Measurements from ENCODE around the gene DUSP6. TPM values are rescaled to one million over a fixed set of nuclear protein-coding genes. Genes with fewer than 3 reads are reported as not detected.

DUSP6 gene
- total and polyA plus RNA-seq, 2 donors (not counting 1 experiment from before 2014, with no cell fraction given) = 3.2 to 42.2 TPM

- no CpG with 5 or more reads among the region's 2 CpGs for WGBS (ENCODE audit: insufficient coverage)
Measured at GRCh38 chr12:89364058-89364457, 11.8 kb upstream of the DUSP6 start.

GRCh38 chr12:89363582-89363981 lies 11.3 kb upstream of the DUSP6 start:
- no peaks in the 10 kb centered on the region for H3K4me1 ChIP-seq (ENCODE audit: control insufficient read depth in 2 of 2, insufficient read depth in 2 of 2, low read length in 2 of 2)
- Mint-ChIP-seq H3K27me3 (no peaks in the 10 kb centered on the region), H3K4me3 (no peak overlapping the region), H3K9me3 (ENCODE audit: insufficient read depth) (no peaks in the 10 kb centered on the region), H3K27ac (no peak overlapping the region), H3K4me1 (no peaks in the 10 kb centered on the region)
- CTCF ChIA-PET = no interaction called here
- ATAC-seq (ENCODE audit: low read depth) (no peak), DNase-seq (no peak)
- H2AFZ ChIP-seq (ENCODE audit: insufficient read depth, low read depth, low read length, poor library complexity, severe bottlenecking) = no peak overlapping the region
- H3K9me3 ChIP-seq (ENCODE audit: control extremely low read depth in 1 of 3, control insufficient read depth in 2 of 3, insufficient read depth in 1 of 3, low read length in 2 of 3) = no peaks in the 10 kb centered on the region
- no peak overlapping the region for H3K4me3 ChIP-seq (ENCODE audit: control extremely low read depth in 1 of 5, extremely low read depth in 1 of 5, insufficient read depth in 1 of 5, low read depth in 2 of 5, low read length in 4 of 5)
- no peak overlapping the region for H3K9ac ChIP-seq (ENCODE audit: low read length)
- no peaks in the 10 kb centered on the region for H4K20me1 ChIP-seq (ENCODE audit: control insufficient read depth, insufficient read depth, low read length, poor library complexity, severe bottlenecking)
- no peak for TF ChIP-seq CTCF (IDR thresholded peaks at IDR 0.05)
- TF ChIP-seq EZH2 (IDR thresholded peaks at IDR 0.05; ENCODE audit: borderline replicate concordance, insufficient read depth, low read depth, low read length, poor library complexity, severe bottlenecking) = no peak
- no peak overlapping the region for H3K4me2 ChIP-seq (replicated peaks; ENCODE audit: low read depth, low read length, poor library complexity, severe bottlenecking)
- no peaks in the 10 kb centered on the region for H3K27me3 ChIP-seq (replicated peaks in 1 of 4; ENCODE audit: control extremely low read depth in 1 of 4, control insufficient read depth in 3 of 4, insufficient read depth in 4 of 4, low read length in 3 of 4)
- H3K79me2 ChIP-seq (ENCODE audit: control insufficient read depth, insufficient read depth, low read length) = peaks cover 18% of the 10 kb centered on the region
- POLR2A ChIA-PET = no interaction called here
- no peaks in the 10 kb centered on the region for H3K36me3 ChIP-seq (replicated peaks in 1 of 2; ENCODE audit: control extremely low read depth in 1 of 2, control insufficient read depth in 1 of 2, extremely low read depth in 1 of 2, insufficient read depth in 2 of 2, low read length in 1 of 2)
- intact Hi-C loops (cut with micrococcal nuclease) = no loop called here
- H3K27ac ChIP-seq (ENCODE audit: low read length in 2 of 2) = no peak overlapping the region

More at GRCh38 chr12:89364058-89364457, 11.8 kb upstream of the DUSP6 start:
- ChIA-PET POLR2A (no interaction called here), CTCF (no interaction called here)
- H3K4me1 ChIP-seq (ENCODE audit: control insufficient read depth in 2 of 2, insufficient read depth in 2 of 2, low read length in 2 of 2) = no peaks in the 10 kb centered on the region
- TF ChIP-seq EZH2 (IDR thresholded peaks at IDR 0.05; ENCODE audit: borderline replicate concordance, insufficient read depth, low read depth, low read length, poor library complexity, severe bottlenecking) (no peak), CTCF (IDR thresholded peaks at IDR 0.05) (no peak)
- no peak overlapping the region for H3K27ac Mint-ChIP-seq
- no peaks in the 10 kb centered on the region for H3K4me1 Mint-ChIP-seq
- no peak overlapping the region for H2AFZ ChIP-seq (ENCODE audit: insufficient read depth, low read depth, low read length, poor library complexity, severe bottlenecking)
- H3K9me3 ChIP-seq (ENCODE audit: control extremely low read depth in 1 of 3, control insufficient read depth in 2 of 3, insufficient read depth in 1 of 3, low read length in 2 of 3) = no peaks in the 10 kb centered on the region
- H3K4me2 ChIP-seq (replicated peaks; ENCODE audit: low read depth, low read length, poor library complexity, severe bottlenecking) = no peak overlapping the region
- peaks cover 15% of the 10 kb centered on the region for H3K79me2 ChIP-seq (ENCODE audit: control insufficient read depth, insufficient read depth, low read length)
- no peak overlapping the region for H3K4me3 Mint-ChIP-seq
- H3K4me3 ChIP-seq (ENCODE audit: control extremely low read depth in 1 of 5, extremely low read depth in 1 of 5, insufficient read depth in 1 of 5, low read depth in 2 of 5, low read length in 4 of 5) = no peak overlapping the region
- no peak for ATAC-seq (ENCODE audit: low read depth)
- H3K9ac ChIP-seq (ENCODE audit: low read length) = no peak overlapping the region
- no peaks in the 10 kb centered on the region for H3K27me3 ChIP-seq (replicated peaks in 1 of 4; ENCODE audit: control extremely low read depth in 1 of 4, control insufficient read depth in 3 of 4, insufficient read depth in 4 of 4, low read length in 3 of 4)
- H3K36me3 ChIP-seq (replicated peaks in 1 of 2; ENCODE audit: control extremely low read depth in 1 of 2, control insufficient read depth in 1 of 2, extremely low read depth in 1 of 2, insufficient read depth in 2 of 2, low read length in 1 of 2) = no peaks in the 10 kb centered on the region
- intact Hi-C loops (cut with micrococcal nuclease) = no loop called here
- no peak for DNase-seq
- H3K27ac ChIP-seq (ENCODE audit: low read length in 2 of 2) = no peak overlapping the region
- no peaks in the 10 kb centered on the region for H4K20me1 ChIP-seq (ENCODE audit: control insufficient read depth, insufficient read depth, low read length, poor library complexity, severe bottlenecking)
- no peaks in the 10 kb centered on the region for H3K9me3 Mint-ChIP-seq (ENCODE audit: insufficient read depth)
- no peaks in the 10 kb centered on the region for H3K27me3 Mint-ChIP-seq
